ENCODE measurements around the gene GRIN3A.

The GRIN3A gene

DNA sequence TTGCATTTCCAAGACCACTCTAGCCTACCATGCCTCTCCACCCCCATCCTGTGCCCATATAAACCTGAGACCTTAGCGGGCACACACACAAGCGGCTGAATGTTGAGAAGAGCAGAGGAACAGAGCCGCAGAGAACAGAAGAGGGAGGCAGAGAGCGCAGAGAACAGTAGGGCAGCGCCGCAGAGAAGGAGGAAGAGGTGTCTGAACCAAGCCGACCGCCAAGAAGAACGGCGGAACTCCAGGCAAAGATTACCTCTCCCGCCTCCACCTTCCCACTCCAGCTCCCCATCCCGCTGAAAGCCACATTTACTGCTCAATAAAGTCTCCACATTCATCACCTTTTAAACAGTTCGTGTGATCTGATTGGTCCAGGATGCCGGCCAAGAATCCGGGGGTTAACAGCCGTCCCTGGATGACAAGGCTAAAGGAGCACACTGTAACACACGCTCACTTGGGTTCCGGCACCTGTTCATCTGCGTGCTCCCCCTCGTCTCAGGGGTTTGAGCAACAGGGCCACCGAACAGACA is 33.2 kb downstream of the GRIN3A start:
- DNase-seq (ENCODE audit: low spot score): no peak

- no peak for DNase-seq (ENCODE audit: low spot score)
These were observed 36.2 kb downstream of the GRIN3A start for GRCh38 chr9:101702257-101702656.

GRCh38 chr9:101693546-101694336 is 44.7 kb downstream of the GRIN3A start:
- no peak for DNase-seq (ENCODE audit: low spot score)

GRCh38 chr9:101691657-101692056 is 46.8 kb downstream of the GRIN3A start:
- no peak for DNase-seq (ENCODE audit: low spot score)

- no peak for DNase-seq (ENCODE audit: low spot score)
These were observed 49.4 kb downstream of the GRIN3A start for GRCh38 chr9:101689039-101689438.

GRCh38 chr9:101684665-101685064 is 53.8 kb downstream of the GRIN3A start:
- no peak for DNase-seq (ENCODE audit: low spot score)

GRCh38 chr9:101683236-101683635 is 55.2 kb downstream of the GRIN3A start:
- DNase-seq (ENCODE audit: low spot score): no peak

DNA sequence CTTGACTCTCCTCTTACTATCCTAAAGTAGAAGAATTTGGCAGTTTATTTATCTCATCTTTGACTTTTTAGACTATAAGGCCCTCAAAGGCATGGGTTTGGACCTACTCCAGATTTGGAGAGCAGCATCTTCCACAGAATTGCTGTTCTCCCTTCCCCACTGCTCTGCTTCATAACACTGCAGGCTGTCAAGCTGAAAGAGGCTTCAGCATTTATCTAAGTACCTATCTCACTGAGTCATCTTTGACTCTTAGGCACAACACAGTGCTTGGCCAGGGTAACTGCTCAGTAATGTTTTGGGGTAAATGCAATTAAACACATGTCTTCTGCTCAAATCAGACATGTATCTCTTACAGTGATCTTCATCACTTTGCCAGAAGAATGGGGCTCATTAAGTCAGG is 60.6 kb downstream of the GRIN3A start:
- DNase-seq (ENCODE audit: low spot score): no peak

DNA sequence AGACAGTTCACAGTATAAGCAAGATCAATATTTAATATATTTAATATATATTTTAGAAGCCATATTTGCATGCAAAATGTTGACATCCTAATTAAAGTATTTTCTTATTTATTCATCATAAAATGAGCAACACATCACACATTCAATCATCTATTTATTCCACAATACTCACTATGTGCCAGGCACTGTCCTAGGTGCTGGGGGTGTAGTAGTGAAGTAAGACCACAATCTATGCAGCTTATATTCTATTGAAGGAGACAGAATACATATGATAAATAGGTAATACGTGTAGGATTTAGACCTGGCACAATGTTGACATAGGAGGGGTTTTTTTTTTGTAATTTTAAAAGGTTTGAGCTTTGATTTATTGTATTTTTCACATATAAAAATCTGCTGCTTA is 63.1 kb downstream of the GRIN3A start:
- DNase-seq (ENCODE audit: low spot score): no peak

- DNase-seq (ENCODE audit: low spot score): no peak
These were observed 64.3 kb downstream of the GRIN3A start for GRCh38 chr9:101674165-101674564.

DNA sequence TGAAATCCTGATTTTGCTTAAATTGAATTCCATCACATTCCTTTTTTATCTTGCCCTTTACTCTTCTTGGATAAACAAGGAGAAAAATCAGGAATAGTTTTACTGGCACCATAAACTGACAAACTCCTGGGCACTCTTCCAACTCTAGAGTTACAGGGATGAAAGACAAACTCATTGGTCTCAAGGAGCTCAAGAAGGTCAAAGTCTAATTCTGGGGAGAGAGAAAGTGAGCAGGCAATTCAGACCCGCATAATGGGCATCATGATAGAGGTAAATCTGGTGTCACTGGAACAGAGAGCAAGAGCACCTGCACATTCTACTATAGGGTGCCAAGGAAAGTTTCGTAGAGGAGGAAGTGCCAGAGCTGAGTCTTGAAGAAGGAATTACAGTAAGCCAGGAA is 64.8 kb downstream of the GRIN3A start:
- DNase-seq (ENCODE audit: low spot score): no peak

- no peak for DNase-seq (ENCODE audit: low spot score)
These were observed 66.9 kb downstream of the GRIN3A start for GRCh38 chr9:101671567-101671966.

- DNase-seq (ENCODE audit: low spot score): no peak
These were observed 70.0 kb downstream of the GRIN3A start for GRCh38 chr9:101668421-101668820.

GRCh38 chr9:101664453-101664852 is 74.0 kb downstream of the GRIN3A start:
- DNase-seq (ENCODE audit: low spot score): no peak

DNA sequence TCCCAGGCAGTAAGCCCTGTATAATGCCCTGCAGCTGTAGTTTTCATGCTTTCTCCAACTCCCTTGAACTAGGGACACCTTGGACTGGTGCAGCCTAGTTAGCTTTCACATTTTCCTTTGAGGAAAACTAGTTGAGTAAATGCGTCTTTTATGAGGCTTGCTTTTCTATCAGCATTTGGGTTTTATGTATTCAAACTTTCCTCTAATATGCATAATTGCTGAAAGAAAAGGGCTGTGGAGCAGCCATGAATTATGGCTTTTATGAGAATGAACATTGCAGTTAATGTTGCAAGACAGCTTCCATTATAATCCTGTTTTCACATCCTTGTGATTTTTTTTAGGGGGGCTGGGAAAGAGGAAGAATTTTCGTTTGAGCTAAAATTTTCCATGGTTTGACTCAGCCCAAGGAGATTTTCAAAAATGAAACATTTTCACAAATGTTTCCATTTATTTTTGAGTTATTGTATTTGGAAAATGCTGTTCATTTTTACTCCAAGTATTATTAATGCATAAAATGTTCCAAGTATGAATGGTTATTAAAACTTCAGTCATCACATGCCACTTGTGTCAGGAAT is 85.8 kb downstream of the GRIN3A start:
- no peak for DNase-seq (ENCODE audit: low spot score)

DNA sequence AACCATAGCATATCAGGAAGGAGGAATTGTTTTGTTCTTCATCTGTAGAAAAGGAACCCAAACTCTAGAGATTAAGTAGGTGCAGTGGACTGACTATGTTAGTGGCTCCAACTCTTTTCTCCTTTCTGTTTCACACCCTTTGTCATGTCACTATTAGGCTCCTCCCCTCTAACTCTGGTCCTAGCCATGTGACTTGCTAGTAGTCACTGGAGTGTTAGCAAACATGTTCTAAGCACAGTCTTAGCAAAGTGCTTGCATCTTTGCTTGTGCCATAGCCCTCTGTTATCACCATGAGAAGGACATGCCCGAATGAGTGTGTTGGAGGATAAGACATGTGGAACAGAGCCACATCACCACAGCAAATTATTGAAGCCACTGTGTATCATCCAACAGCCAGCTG is 88.3 kb downstream of the GRIN3A start:
- no peak for DNase-seq (ENCODE audit: low spot score)

GRCh38 chr9:101648493-101648892 is 90.0 kb downstream of the GRIN3A start:
- DNase-seq (ENCODE audit: low spot score): no peak

GRCh38 chr9:101639785-101640665 is 98.4 kb downstream of the GRIN3A start:
- no peak for DNase-seq (ENCODE audit: low spot score)

DNA sequence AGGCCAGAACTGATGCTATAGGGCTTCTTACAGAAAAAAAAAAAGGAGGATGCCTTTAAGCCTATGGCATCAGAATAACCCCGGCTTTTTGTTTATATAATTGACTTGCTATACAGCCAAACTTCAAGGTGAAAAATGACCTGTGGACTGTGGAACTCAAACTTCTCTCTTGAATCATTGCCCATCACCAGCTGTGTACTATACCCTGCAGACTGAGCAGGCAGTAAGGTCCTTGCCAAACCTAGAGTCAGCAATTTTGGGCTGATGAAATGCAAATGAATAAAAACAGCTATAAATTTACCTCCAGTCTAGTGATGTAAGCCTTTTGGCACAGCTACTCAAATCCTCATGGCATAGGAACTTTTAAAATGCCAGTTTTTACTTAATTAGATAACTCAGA is 99.1 kb downstream of the GRIN3A start:
- no peak for DNase-seq (ENCODE audit: low spot score)

GRCh38 chr9:101636247-101636646 is 102.2 kb downstream of the GRIN3A start:
- no peak for DNase-seq (ENCODE audit: low spot score)

DNA sequence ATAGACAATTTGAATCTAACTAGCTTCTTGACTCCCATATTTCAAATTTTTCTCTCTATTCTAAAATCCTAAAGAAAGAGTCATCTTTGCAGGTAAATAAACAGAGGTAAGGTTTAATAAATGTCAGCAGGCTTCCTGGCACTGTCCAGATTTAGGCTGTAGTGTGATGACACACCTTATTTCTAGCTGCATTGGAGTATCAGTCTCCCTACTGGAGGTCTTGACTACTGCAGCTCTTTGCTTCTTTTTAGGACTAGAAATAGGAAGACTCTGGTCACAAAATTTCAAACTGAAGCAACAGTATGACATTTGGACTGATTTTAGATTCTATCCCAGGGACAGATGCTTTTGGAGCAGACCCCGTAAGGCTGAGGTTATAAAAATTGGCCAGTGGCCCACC is 103.0 kb downstream of the GRIN3A start:
- DNase-seq (ENCODE audit: low spot score): no peak

GRCh38 chr9:101634741-101635409 is 103.6 kb downstream of the GRIN3A start:
- DNase-seq (ENCODE audit: low spot score): no peak
